GM19452 (cell line): Measurements from ENCODE around the gene YES1.
A peak's percentile ranks its signal among the peaks of the same experiment; 100 is the strongest.
"Not testable (repeated sequence)": the region's sequence is repeated elsewhere in the genome, so short reads cannot be mapped to it uniquely, and the experiment has no call there.

Experiments used
- ATAC-seq: cut with Tn5 transposase; IDR thresholded peaks from one replicate; pipeline ENCODE4 v1.9.1; 2021; ENCODE audit not compliant: unreplicated experiment

The YES1 gene

DNA sequence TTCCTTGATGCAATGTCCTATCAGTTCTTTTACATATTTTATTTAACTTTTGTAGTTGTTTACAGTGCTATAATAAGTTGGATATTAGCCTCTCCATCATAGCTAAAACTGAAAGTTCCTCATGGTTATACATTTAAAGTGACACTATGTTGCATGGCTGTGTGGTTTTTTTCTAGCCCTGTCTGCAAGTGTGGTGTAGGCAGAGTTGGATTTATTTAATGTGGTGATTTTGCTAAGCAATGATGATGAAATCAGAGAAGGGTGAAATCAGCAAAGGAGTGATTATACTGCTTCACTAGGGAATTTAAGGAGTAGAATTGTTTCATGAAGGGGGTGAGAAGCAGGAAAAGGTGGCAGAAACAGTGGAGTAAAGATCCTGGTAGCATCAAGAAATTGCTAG is 81.3 kb downstream of the YES1 start:
- ATAC-seq = no peak

- ATAC-seq = not testable (repeated sequence)
Measured at GRCh38 chr18:730120-730519, 81.9 kb downstream of the YES1 start.

DNA sequence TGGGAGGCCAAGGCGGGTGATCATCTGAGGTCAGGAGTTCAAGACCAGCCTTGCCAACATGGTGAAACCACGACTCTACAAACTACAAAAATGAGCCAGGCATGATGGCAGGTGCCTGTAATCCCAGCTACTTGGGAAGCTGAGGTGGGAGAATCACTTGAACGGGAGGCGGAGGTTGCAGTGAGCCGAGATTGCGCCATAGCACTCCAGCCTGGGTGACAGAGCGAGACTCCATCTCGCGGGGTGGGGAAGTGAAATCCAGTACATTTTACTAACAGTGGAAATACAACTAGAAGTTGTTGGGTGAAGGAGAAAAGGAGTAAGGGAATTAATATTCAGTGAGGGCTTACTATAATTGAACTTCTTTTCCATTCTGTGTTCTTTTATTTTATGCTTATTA is 86.4 kb downstream of the YES1 start:
- ATAC-seq = no peak

GRCh38 chr18:723541-724080 is 88.4 kb downstream of the YES1 start:
- ATAC-seq = no peak

GRCh38 chr18:717003-717402 is 95.0 kb downstream of the YES1 start:
- no peak for ATAC-seq

GRCh38 chr18:715626-716025 is 96.4 kb downstream of the YES1 start:
- ATAC-seq = no peak

GRCh38 chr18:713135-713490 is 98.9 kb downstream of the YES1 start:
- ATAC-seq = no peak

- peak; percentile 90 for ATAC-seq
Measured at GRCh38 chr18:712401-713134, 99.5 kb downstream of the YES1 start, which contains the start of gene ENOSF1. Gene ENOSF1 (minus strand): TSS chr18:712630. CDS start chr18:712587, 43 bp downstream.

DNA sequence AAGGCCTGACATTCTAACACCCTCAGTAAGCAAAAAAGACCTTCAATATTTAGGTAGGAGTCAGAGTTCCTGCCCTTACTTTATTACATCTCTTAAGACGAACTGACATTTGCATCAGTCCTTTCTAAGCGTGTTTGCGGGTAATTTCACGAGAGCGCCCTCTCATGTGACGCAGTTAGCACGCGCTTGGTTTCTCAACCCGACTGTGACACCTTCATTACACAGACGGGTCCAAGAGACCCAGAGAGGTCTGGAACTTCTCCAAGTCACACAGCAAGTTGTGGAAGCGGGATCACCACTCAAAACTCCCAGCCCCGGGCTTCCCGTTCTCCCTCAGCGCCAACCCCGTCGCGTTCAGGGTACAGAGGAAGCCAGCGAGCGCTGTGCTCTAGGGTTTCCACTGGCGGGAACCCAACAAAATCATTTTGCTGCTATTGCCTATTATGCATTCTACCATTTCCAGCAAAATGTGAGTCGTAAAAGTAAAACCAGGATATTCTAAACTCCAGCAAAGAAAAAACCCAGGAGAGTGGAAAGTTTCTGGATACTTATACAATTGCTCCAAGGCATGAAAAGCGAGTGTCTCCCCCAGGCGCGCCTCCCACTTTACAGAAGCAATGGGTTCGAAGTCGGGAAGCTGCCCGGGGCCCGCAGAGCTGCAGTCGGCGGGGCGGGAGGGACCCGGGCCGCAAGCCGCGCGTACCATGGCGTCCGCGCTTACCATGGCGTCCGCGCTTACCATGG is 100.2 kb downstream of the YES1 start:
- ATAC-seq = peak; percentile 51

DNA sequence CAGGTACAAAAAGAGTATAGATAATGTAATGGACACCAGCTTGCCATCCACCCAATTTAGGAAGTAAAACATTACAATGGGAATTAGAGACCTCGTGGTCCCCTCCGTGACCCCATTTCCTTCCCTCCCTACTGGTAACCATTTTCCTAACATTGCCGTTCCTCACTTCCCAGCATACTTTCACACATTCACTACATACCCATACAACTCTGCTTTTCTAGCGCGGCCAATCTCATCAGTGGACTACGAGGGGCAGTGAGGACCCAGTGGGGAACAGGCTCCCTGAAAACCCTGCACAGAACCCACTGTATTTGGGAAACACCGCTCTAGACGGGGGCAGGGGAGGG is 100.8 kb downstream of the YES1 start:
- ATAC-seq = peak; percentile 4

GRCh38 chr18:710418-711300 is 101.4 kb downstream of the YES1 start:
- no peak for ATAC-seq

GRCh38 chr18:709771-710170 is 102.3 kb downstream of the YES1 start:
- ATAC-seq = no peak

DNA sequence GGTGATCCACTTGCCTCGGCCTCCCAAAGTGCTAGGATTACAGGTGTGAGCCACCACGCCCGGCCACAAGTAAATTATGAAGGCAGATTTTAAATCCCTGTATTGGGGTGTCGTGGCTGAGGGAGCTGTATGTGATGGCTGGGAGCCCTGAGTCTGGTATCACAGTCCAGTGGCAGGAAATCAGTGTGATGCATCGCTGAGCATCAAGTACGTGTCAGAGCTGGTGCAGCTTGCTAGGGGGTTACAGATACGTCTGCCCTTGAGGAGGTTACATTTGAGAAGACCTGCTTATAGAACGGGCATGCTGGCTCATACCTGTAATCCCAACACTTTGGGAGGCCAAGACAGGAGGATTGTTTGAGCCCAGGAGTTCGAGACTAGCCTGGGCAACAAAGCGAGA is 103.9 kb downstream of the YES1 start:
- ATAC-seq = no peak

- no peak for ATAC-seq
Measured at GRCh38 chr18:706405-706804, 105.6 kb downstream of the YES1 start.

GRCh38 chr18:703213-703967 is 108.7 kb downstream of the YES1 start:
- ATAC-seq = no peak

- ATAC-seq = no peak
Measured at GRCh38 chr18:697800-698199, 114.2 kb downstream of the YES1 start.

DNA sequence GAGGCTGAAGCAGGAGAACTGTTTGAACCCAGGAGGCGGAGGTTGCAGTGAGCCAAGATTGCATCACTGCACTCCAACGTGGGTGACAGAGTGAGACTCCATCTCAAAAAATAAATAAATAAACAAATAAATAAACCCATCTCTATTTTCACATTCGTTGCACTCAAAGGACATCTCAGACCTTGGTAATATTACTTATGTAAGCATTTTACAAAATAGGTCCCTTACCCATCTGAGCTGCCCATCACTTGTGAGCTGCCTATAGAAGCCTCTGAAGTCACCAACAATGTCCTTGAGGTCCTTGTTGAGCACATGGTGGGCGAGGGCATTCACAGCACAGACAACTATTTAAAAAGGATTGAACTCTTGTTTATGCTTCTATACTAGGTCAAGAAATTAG is 115.0 kb downstream of the YES1 start:
- no peak for ATAC-seq

- no peak for ATAC-seq
Measured at GRCh38 chr18:693466-694187, 118.4 kb downstream of the YES1 start.

- no peak for ATAC-seq
Measured at GRCh38 chr18:692824-693223, 119.2 kb downstream of the YES1 start.

- no peak for ATAC-seq
Measured at GRCh38 chr18:688323-688722, 123.7 kb downstream of the YES1 start.
